Keratinocyte (primary cell): Measurements from ENCODE around the gene IL12RB2.

Experiments used
- EZH2 ChIP-seq: IDR thresholded peaks from one replicate; pipeline ENCODE4 v1.6.1; 2012; ENCODE audit warnings: inconsistent platforms, mild to moderate bottlenecking, low read length, moderate library complexity
- TF ChIP-seq, protein P1 (sequence below), 3 experiments: IDR thresholded peaks in 1 of 3; conservative IDR thresholded peaks in 1 of 3; optimal IDR thresholded peaks in 1 of 3; 2 replicates in 2 of 3; 3 replicates in 1 of 3; pipeline versions ENCODE3 to v1.5.1; 2011; ENCODE audit warnings: low read length in 3 of 3, mild to moderate bottlenecking in 3 of 3, moderate library complexity in 2 of 3, control low read depth in 1 of 3, inconsistent platforms in 1 of 3; ENCODE audit not compliant: insufficient read depth in 2 of 3; ENCODE audit errors: extremely low read depth in 1 of 3

DNA sequence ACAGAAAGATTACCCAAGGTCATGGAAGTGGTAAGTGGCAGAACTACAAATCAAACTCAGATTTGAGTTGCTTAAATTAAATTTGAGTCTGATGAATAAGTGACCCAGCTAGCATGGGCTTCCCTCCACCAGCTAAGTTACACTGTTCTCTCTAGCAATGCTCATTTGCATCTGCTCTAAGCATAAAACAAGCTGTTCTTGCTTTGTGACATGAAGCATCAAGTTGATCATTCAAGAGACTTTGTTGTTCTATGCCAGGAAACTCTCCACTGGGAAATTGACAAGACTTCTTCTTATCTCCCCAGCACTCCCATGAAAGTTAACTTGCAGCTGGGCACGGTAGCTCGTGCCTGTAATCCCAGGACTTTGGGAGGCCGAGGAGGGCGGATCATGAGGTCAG is 73.5 kb downstream of the IL12RB2 start:
- TF ChIP-seq, protein P1, sequence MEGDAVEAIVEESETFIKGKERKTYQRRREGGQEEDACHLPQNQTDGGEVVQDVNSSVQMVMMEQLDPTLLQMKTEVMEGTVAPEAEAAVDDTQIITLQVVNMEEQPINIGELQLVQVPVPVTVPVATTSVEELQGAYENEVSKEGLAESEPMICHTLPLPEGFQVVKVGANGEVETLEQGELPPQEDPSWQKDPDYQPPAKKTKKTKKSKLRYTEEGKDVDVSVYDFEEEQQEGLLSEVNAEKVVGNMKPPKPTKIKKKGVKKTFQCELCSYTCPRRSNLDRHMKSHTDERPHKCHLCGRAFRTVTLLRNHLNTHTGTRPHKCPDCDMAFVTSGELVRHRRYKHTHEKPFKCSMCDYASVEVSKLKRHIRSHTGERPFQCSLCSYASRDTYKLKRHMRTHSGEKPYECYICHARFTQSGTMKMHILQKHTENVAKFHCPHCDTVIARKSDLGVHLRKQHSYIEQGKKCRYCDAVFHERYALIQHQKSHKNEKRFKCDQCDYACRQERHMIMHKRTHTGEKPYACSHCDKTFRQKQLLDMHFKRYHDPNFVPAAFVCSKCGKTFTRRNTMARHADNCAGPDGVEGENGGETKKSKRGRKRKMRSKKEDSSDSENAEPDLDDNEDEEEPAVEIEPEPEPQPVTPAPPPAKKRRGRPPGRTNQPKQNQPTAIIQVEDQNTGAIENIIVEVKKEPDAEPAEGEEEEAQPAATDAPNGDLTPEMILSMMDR (optimal IDR thresholded peaks at IDR 0.05 in 1 of 3, IDR thresholded peaks at IDR 0.05 in 1 of 3, conservative IDR thresholded peaks at IDR 0.05 in 1 of 3; ENCODE audit: extremely low read depth in 1 of 3, insufficient read depth in 2 of 3, low read length in 3 of 3), result no peak
- no peak for TF ChIP-seq EZH2
